OCI-LY1 (cell line): Measurements from ENCODE around the gene SLC5A9.

Source experiments
- H2AFZ ChIP-seq: fragments of 200-600 bp; sonication (generic), shearing (Covaris generic); 2 replicates; pipeline ENCODE4 v1.6.0; 2014; ENCODE audit warnings: antibody characterized with exemption, mild to moderate bottlenecking, low read length
- H3F3A ChIP-seq: fragments of 200-600 bp; sonication (generic), shearing (Covaris generic); 2 replicates; pipeline ENCODE4 v1.6.0; 2014; ENCODE audit warnings: mild to moderate bottlenecking, antibody characterized with exemption, low read length, moderate library complexity; ENCODE audit not compliant: insufficient read depth
- H3K27ac ChIP-seq: fragments of 200-600 bp; sonication (generic); 2 replicates; pipeline ENCODE4 v1.5.1; 2014; ENCODE audit warnings: low read length, mixed run types, mild to moderate bottlenecking, low read depth; ENCODE audit not compliant: poor library complexity, severe bottlenecking
- H3K27me3 ChIP-seq: fragments of 200-600 bp; sonication (generic); 2 replicates; pipeline ENCODE4 v1.6.0; 2014; ENCODE audit warnings: antibody characterized with exemption, mild to moderate bottlenecking, low read length, moderate library complexity; ENCODE audit not compliant: insufficient read depth
- H3K36me3 ChIP-seq: fragments of 200-600 bp; sonication (generic); 2 replicates; pipeline ENCODE4 v1.6.1; 2014; ENCODE audit warnings: mild to moderate bottlenecking, antibody characterized with exemption, low read length, moderate library complexity, mixed read lengths; ENCODE audit not compliant: insufficient read depth
- H3K4me1 ChIP-seq: fragments of 200-600 bp; sonication (generic); 2 replicates; pipeline ENCODE4 v1.5.1; 2014; ENCODE audit warnings: mild to moderate bottlenecking, low read length, moderate library complexity; ENCODE audit not compliant: insufficient read depth, severe bottlenecking
- H3K4me2 ChIP-seq: fragments of 200-600 bp; sonication (generic), shearing (Covaris generic); 2 replicates; pipeline ENCODE4 v1.6.1; 2014; ENCODE audit warnings: low read length
- H3K4me3 ChIP-seq: fragments of 200-600 bp; sonication (generic); 2 replicates; pipeline ENCODE4 v1.5.1; 2014; ENCODE audit warnings: low read length, low read depth, mild to moderate bottlenecking, mixed read lengths; ENCODE audit not compliant: poor library complexity, severe bottlenecking
- H3K79me2 ChIP-seq: fragments of 200-600 bp; shearing (Covaris generic); 2 replicates; pipeline ENCODE4 v1.6.1; 2016; ENCODE audit warnings: mixed run types, low read length, mixed read lengths; ENCODE audit not compliant: insufficient read depth
- H3K9ac ChIP-seq: fragments of 200-600 bp; sonication (generic), shearing (Covaris generic); 2 replicates; pipeline ENCODE4 v1.6.1; 2014; ENCODE audit warnings: mild to moderate bottlenecking, low read length, mixed read lengths
- H3K9me2 ChIP-seq: fragments of 200-600 bp; sonication (generic), shearing (Covaris generic); 2 replicates; pipeline ENCODE4 v1.6.1; 2014; ENCODE audit warnings: low read depth, mild to moderate bottlenecking, low read length, mixed read lengths
- H3K9me3 ChIP-seq: fragments of 200-600 bp; shearing (Covaris generic); 2 replicates; pipeline ENCODE4 v1.6.1; 2014; ENCODE audit warnings: low read length, mixed read lengths
- H4K20me1 ChIP-seq: fragments of 200-600 bp; sonication (generic), shearing (Covaris generic); 2 replicates; pipeline ENCODE4 v1.6.0; 2016; ENCODE audit warnings: mild to moderate bottlenecking, low read length; ENCODE audit not compliant: insufficient read depth
- CTCF ChIP-seq: fragments of 200-600 bp; sonication (generic), shearing (Covaris generic); IDR thresholded peaks from 2 replicates; pipeline ENCODE4 v1.5.1; 2017; ENCODE audit warnings: mild to moderate bottlenecking, antibody characterized with exemption, low read length, moderate library complexity, mixed read lengths
- EZH2 ChIP-seq: fragments of 200-600 bp; sonication (generic), shearing (Covaris generic); IDR thresholded peaks from 2 replicates; pipeline ENCODE4 v1.8.0; 2017; ENCODE audit warnings: borderline replicate concordance, mixed run types, mild to moderate bottlenecking, antibody characterized with exemption, low read length, moderate library complexity, mixed read lengths

Gene SLC5A9

GRCh38 chr1:48214820-48215219, 7.7 kb upstream of the SLC5A9 start:
- H3K36me3 ChIP-seq, result no peaks in the 10 kb centered on the region
- no peaks in the 10 kb centered on the region for H3K9me3 ChIP-seq
- no peak for TF ChIP-seq CTCF
- TF ChIP-seq EZH2, result no peak
- no peaks in the 10 kb centered on the region for H4K20me1 ChIP-seq
- H3K79me2 ChIP-seq, result no peaks in the 10 kb centered on the region
- H3K9ac ChIP-seq, result no peak overlapping the region
- no peak overlapping the region for H3K27ac ChIP-seq
- H3K9me2 ChIP-seq, result no peaks in the 10 kb centered on the region
- no peaks in the 10 kb centered on the region for H3K27me3 ChIP-seq
- no peak overlapping the region for H2AFZ ChIP-seq
- H3F3A ChIP-seq, result no peaks in the 10 kb centered on the region
- H3K4me3 ChIP-seq, result no peak overlapping the region
- no peaks in the 10 kb centered on the region for H3K4me1 ChIP-seq
- H3K4me2 ChIP-seq, result no peak overlapping the region

- Histone ChIP-seq H3K4me1 (no peaks in the 10 kb centered on the region), H2AFZ (no peak overlapping the region), H3K36me3 (no peaks in the 10 kb centered on the region), H4K20me1 (no peaks in the 10 kb centered on the region), H3K9me2 (no peaks in the 10 kb centered on the region), H3K79me2 (no peaks in the 10 kb centered on the region), H3K4me3 (no peak overlapping the region), H3F3A (no peaks in the 10 kb centered on the region), H3K9ac (no peak overlapping the region), H3K9me3 (no peaks in the 10 kb centered on the region), H3K27ac (no peak overlapping the region), H3K27me3 (no peaks in the 10 kb centered on the region), H3K4me2 (no peak overlapping the region)
- TF ChIP-seq CTCF (no peak), EZH2 (no peak)
Observed at GRCh38 chr1:48215222-48215621, 7.3 kb upstream of the SLC5A9 start.

- H3K4me1 ChIP-seq, result no peaks in the 10 kb centered on the region
- H3K27me3 ChIP-seq, result no peaks in the 10 kb centered on the region
- no peaks in the 10 kb centered on the region for H3K9me3 ChIP-seq
- no peak overlapping the region for H3K4me2 ChIP-seq
- no peak for TF ChIP-seq EZH2
- no peaks in the 10 kb centered on the region for H3K79me2 ChIP-seq
- no peaks in the 10 kb centered on the region for H3K9me2 ChIP-seq
- no peaks in the 10 kb centered on the region for H3K36me3 ChIP-seq
- H3K9ac ChIP-seq, result no peak overlapping the region
- no peaks in the 10 kb centered on the region for H4K20me1 ChIP-seq
- no peaks in the 10 kb centered on the region for H3F3A ChIP-seq
- no peak overlapping the region for H2AFZ ChIP-seq
- no peak overlapping the region for H3K4me3 ChIP-seq
- H3K27ac ChIP-seq, result no peak overlapping the region
Observed at GRCh38 chr1:48215889-48216288, 6.6 kb upstream of the SLC5A9 start.

GRCh38 chr1:48216313-48216712, 6.2 kb upstream of the SLC5A9 start:
- H3K9ac ChIP-seq, result no peak overlapping the region
- H3K27me3 ChIP-seq, result no peaks in the 10 kb centered on the region
- no peaks in the 10 kb centered on the region for H3K9me2 ChIP-seq

More at GRCh38 chr1:48216313-48216712, 6.2 kb upstream of the SLC5A9 start:
- no peaks in the 10 kb centered on the region for H3K79me2 ChIP-seq
- no peaks in the 10 kb centered on the region for H3F3A ChIP-seq
- no peak overlapping the region for H2AFZ ChIP-seq
- no peaks in the 10 kb centered on the region for H3K9me3 ChIP-seq
- H3K36me3 ChIP-seq, result no peaks in the 10 kb centered on the region
- no peak overlapping the region for H3K4me2 ChIP-seq
- no peaks in the 10 kb centered on the region for H4K20me1 ChIP-seq
- H3K4me3 ChIP-seq, result no peak overlapping the region
- TF ChIP-seq EZH2, result no peak
- no peak for TF ChIP-seq CTCF
- no peaks in the 10 kb centered on the region for H3K4me1 ChIP-seq
- H3K27ac ChIP-seq, result no peak overlapping the region
